SK-N-SH treated with all-trans-retinoic acid at 6 μM for 48 hours (cell line): Measurements from ENCODE around the gene KRTAP1-4.

Experiments
- ATAC-seq: fragments of 200-7000 bp; cut with Tn5 transposase; 3 replicates; pipeline ENCODE4 v1.9.1; 2020; ENCODE audit warnings: mild to moderate bottlenecking, moderate library complexity
- ARNTL ChIP-seq: fragments of 450-650 bp; formaldehyde crosslinking; IDR thresholded peaks from 2 replicates; pipeline ENCODE4 v1.5.0; 2020; ENCODE audit warnings: low read depth, mild to moderate bottlenecking, moderate library complexity, borderline replicate concordance
- BACH2 ChIP-seq: fragments of 250-450 bp; sonication (Bioruptor Pico); IDR thresholded peaks from 2 replicates; pipeline ENCODE4 v1.9.0; 2021; ENCODE audit warnings: mild to moderate bottlenecking, borderline replicate concordance
- CREB5 ChIP-seq: fragments of 250-450 bp; sonication (Bioruptor Pico); IDR thresholded peaks from 2 replicates; pipeline ENCODE4 v1.5.1; 2020; ENCODE audit warnings: low read depth, mild to moderate bottlenecking, moderate library complexity
- CSDC2 ChIP-seq: fragments of 250-450 bp; sonication (Bioruptor Pico); IDR thresholded peaks from 2 replicates; pipeline ENCODE4 v1.5.0; 2020; ENCODE audit warnings: mild to moderate bottlenecking, moderate library complexity
- ESRRG ChIP-seq: fragments of 250-450 bp; sonication (Bioruptor Pico); IDR thresholded peaks from 2 replicates; pipeline ENCODE4 v1.6.1; 2021; ENCODE audit warnings: mild to moderate bottlenecking
- GLIS3 ChIP-seq: fragments of 250-450 bp; sonication (Bioruptor Pico); IDR thresholded peaks from 2 replicates; pipeline ENCODE4 v1.5.0; 2020; ENCODE audit warnings: mild to moderate bottlenecking, moderate library complexity
- ISL1 ChIP-seq: fragments of 250-450 bp; sonication (Bioruptor Pico); IDR thresholded peaks from 2 replicates; pipeline ENCODE4 v2.1.2; 2022; ENCODE audit warnings: mild to moderate bottlenecking, moderate library complexity
- OSR1 ChIP-seq: fragments of 250-450 bp; sonication (Bioruptor Pico); IDR thresholded peaks from 2 replicates; pipeline ENCODE4 v1.8.0; 2022; ENCODE audit warnings: moderate library complexity, mild to moderate bottlenecking, inconsistent platforms
- PPARA ChIP-seq: fragments of 250-450 bp; sonication (Bioruptor Pico); IDR thresholded peaks from 2 replicates; pipeline ENCODE4 v1.5.0; 2020; ENCODE audit warnings: mild to moderate bottlenecking, borderline replicate concordance
- RARB ChIP-seq: fragments of 250-450 bp; sonication (Bioruptor Pico); IDR thresholded peaks from 2 replicates; pipeline ENCODE4 v1.8.0; 2021; ENCODE audit warnings: mild to moderate bottlenecking, moderate library complexity
- SNAI2 ChIP-seq: fragments of 250-450 bp; sonication (Bioruptor Pico); IDR thresholded peaks from 2 replicates; pipeline ENCODE4 v1.5.0; 2020; ENCODE audit warnings: mild to moderate bottlenecking, moderate library complexity
- TCF4 ChIP-seq: fragments of 250-450 bp; sonication (Bioruptor Pico); IDR thresholded peaks from 2 replicates; pipeline ENCODE4 v1.8.0; 2021; ENCODE audit warnings: mild to moderate bottlenecking, moderate library complexity, borderline replicate concordance
- TOX ChIP-seq: fragments of 250-450 bp; sonication (Bioruptor Pico); IDR thresholded peaks from 2 replicates; pipeline ENCODE4 v1.8.0; 2021; ENCODE audit warnings: mild to moderate bottlenecking, moderate library complexity, borderline replicate concordance
- ZFP3 ChIP-seq: fragments of 250-450 bp; sonication (Bioruptor Pico); IDR thresholded peaks from 2 replicates; pipeline ENCODE4 v1.5.0; 2020; ENCODE audit warnings: mild to moderate bottlenecking, moderate library complexity
- ZFP30 ChIP-seq: fragments of 450-650 bp; formaldehyde crosslinking; IDR thresholded peaks from 2 replicates; pipeline ENCODE4 v1.5.0; 2022; ENCODE audit warnings: mild to moderate bottlenecking, moderate library complexity
- ZNF565 ChIP-seq: fragments of 450-650 bp; formaldehyde crosslinking; conservative IDR thresholded peaks from 2 replicates; pipeline ENCODE4 v1.5.0; 2020; ENCODE audit warnings: low read depth, mild to moderate bottlenecking, moderate library complexity
- ZNF70 ChIP-seq: fragments of 450-650 bp; formaldehyde crosslinking; IDR thresholded peaks from 2 replicates; pipeline ENCODE4 v1.5.0; 2020; ENCODE audit warnings: mild to moderate bottlenecking, moderate library complexity
- TF ChIP-seq, protein P1 (sequence below): fragments of 250-450 bp; sonication (Bioruptor Pico); IDR thresholded peaks from 2 replicates; pipeline ENCODE4 v1.8.0; 2020; ENCODE audit warnings: mild to moderate bottlenecking, moderate library complexity, borderline replicate concordance
- TF ChIP-seq, protein P2 (sequence below): fragments of 250-450 bp; sonication (Bioruptor Pico); IDR thresholded peaks from 2 replicates; pipeline ENCODE4 v1.5.1; 2021; ENCODE audit warnings: mild to moderate bottlenecking, moderate library complexity
- TF ChIP-seq, protein P3 (sequence below): fragments of 250-450 bp; sonication (Bioruptor Pico); IDR thresholded peaks from 2 replicates; pipeline ENCODE4 v1.8.0; 2021; ENCODE audit warnings: low read depth, mild to moderate bottlenecking, moderate library complexity, borderline replicate concordance

KRTAP1-4 gene

GRCh38 chr17:41063449-41063848 lies 33.5 kb upstream of the KRTAP1-4 start:
- TF ChIP-seq OSR1 (no peak), CREB5 (CRISPR knock-in tag) (no peak), ZNF565 (no peak), BACH2 (no peak), TCF4 (CRISPR knock-in tag) (no peak), ISL1 (no peak), ZFP30 (CRISPR knock-in tag) (no peak), ZFP3 (CRISPR knock-in tag) (no peak), ZNF70 (CRISPR knock-in tag) (no peak), GLIS3 (CRISPR knock-in tag) (no peak), PPARA (no peak), ARNTL (no peak), SNAI2 (CRISPR knock-in tag) (no peak), RARB (CRISPR knock-in tag) (no peak), CSDC2 (CRISPR knock-in tag) (no peak)
- TF ChIP-seq, protein P1, sequence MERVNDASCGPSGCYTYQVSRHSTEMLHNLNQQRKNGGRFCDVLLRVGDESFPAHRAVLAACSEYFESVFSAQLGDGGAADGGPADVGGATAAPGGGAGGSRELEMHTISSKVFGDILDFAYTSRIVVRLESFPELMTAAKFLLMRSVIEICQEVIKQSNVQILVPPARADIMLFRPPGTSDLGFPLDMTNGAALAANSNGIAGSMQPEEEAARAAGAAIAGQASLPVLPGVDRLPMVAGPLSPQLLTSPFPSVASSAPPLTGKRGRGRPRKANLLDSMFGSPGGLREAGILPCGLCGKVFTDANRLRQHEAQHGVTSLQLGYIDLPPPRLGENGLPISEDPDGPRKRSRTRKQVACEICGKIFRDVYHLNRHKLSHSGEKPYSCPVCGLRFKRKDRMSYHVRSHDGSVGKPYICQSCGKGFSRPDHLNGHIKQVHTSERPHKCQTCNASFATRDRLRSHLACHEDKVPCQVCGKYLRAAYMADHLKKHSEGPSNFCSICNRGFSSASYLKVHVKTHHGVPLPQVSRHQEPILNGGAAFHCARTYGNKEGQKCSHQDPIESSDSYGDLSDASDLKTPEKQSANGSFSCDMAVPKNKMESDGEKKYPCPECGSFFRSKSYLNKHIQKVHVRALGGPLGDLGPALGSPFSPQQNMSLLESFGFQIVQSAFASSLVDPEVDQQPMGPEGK (CRISPR knock-in tag): no peak
- TF ChIP-seq, protein P2, sequence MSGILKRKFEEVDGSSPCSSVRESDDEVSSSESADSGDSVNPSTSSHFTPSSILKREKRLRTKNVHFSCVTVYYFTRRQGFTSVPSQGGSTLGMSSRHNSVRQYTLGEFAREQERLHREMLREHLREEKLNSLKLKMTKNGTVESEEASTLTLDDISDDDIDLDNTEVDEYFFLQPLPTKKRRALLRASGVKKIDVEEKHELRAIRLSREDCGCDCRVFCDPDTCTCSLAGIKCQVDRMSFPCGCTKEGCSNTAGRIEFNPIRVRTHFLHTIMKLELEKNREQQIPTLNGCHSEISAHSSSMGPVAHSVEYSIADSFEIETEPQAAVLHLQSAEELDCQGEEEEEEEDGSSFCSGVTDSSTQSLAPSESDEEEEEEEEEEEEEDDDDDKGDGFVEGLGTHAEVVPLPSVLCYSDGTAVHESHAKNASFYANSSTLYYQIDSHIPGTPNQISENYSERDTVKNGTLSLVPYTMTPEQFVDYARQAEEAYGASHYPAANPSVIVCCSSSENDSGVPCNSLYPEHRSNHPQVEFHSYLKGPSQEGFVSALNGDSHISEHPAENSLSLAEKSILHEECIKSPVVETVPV (CRISPR knock-in tag): no peak
- TF ChIP-seq, protein P3, sequence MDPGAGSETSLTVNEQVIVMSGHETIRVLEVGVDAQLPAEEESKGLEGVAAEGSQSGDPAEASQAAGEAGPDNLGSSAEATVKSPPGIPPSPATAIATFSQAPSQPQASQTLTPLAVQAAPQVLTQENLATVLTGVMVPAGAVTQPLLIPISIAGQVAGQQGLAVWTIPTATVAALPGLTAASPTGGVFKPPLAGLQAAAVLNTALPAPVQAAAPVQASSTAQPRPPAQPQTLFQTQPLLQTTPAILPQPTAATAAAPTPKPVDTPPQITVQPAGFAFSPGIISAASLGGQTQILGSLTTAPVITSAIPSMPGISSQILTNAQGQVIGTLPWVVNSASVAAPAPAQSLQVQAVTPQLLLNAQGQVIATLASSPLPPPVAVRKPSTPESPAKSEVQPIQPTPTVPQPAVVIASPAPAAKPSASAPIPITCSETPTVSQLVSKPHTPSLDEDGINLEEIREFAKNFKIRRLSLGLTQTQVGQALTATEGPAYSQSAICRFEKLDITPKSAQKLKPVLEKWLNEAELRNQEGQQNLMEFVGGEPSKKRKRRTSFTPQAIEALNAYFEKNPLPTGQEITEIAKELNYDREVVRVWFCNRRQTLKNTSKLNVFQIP (CRISPR knock-in tag): no peak
- TF ChIP-seq, all 23 proteins: peak for 0
- no peak for ATAC-seq

DNA sequence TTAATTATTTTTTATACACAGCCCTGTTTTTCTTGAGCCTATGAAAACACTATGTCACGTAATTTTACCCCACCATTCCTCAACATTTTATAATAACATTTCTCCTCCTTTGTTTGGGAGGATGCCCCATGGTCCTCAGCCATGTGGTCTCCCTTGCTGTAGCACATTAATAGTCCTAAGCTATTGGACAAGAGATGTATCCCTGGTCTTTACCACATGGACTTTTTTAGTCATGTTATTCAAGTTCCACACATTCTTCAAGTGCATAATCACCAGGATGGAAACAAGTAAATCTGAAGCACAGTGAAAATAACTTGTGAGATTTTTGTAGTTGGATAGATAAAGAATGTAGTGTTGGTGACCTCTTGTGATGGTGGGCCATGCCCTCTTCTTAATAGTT lies 32.0 kb upstream of the KRTAP1-4 start:
- TF ChIP-seq, protein P1 (CRISPR knock-in tag): no peak
- TF ChIP-seq ISL1 (no peak), OSR1 (no peak), CSDC2 (CRISPR knock-in tag) (no peak), ARNTL (no peak)
- ATAC-seq: peak; percentile 46

DNA sequence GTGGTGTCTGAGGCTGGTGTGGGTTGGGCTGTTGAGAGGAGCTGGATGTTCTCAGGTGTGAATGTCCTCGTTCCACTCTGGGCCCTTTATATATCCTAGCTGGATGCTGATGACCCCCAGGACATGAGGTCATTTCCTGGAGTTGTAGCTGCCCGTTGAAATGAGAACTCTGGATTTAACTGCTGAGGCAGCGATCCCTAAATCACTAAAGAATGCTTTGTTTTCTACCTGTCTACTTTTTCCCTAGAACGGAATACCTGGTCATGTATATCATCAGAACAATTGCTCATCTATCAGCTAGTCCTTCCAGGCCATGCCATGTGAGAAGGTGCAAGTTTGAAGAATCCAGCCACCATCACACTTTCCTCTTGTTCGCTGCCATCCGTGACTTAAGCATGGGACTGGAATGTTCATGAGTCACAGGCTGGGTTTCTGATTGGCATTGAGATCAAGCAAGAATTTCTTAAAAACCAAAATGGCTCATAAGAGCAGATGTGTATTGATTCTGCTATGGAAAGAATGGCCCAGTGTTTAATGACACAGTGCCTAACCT lies 30.1 kb upstream of the KRTAP1-4 start, which contains the start of gene KRTAP2-3:
KRTAP2-3 (minus strand) TSS at position 63 of the 553 bp plus-strand sequence. CDS start 64 bp downstream, outside the sequence.
- peak; percentile 74 for ATAC-seq
- TF ChIP-seq ZFP30 (CRISPR knock-in tag) (no peak), ZNF565 (no peak), ISL1 (no peak), OSR1 (no peak), ZNF70 (CRISPR knock-in tag) (no peak), TOX (CRISPR knock-in tag) (no peak), BACH2 (no peak), GLIS3 (CRISPR knock-in tag) (no peak), CREB5 (CRISPR knock-in tag) (no peak), CSDC2 (CRISPR knock-in tag) (no peak), ESRRG (CRISPR knock-in tag) (no peak)
- TF ChIP-seq, protein P1 (CRISPR knock-in tag): no peak
- TF ChIP-seq, all 23 proteins: peak for 0

DNA sequence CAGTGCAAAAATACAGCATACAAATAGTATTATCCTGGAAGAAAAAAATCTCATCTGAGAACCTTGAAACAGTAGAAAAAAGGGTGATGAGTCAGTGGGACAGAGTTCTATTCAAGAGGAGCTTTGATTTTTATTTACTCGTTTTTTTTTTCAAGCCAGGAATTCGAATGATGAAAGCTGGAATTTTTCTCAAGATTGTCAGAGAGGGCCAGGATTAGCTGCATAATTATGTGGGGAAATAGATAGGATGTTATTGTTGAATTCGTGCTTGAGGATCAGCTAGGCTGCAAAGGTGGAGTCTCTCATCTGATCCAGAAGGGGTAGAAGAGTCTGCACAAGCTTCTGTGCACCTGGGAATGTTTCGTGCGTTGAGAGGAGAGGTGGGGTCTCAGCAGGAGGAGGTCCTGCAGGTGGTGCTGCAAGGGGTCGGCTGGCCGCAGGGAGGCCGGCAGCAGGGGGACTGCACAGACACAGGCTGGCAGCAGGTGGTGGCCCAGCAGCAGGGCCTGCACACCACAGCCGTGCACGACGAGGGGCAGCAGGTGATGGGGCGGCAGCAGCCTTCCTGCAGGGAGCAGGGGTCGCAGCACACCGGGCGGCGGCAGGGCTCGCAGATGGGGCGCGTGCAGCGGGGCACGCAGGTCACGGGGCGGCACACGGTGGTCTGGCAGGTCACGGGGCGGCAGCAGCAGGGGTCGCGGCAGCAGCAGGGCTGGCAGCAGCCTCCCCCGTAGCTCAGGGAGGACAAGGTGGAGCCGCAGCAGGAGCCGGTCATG lies 29.5 kb upstream of the KRTAP1-4 start:
- ATAC-seq: peak; percentile 49
